SK-MEL-5 (cell line): Measurements from ENCODE around the gene PTRHD1. TPM values are rescaled to one million over a fixed set of nuclear protein-coding genes. Genes with fewer than 3 reads are reported as not detected.
"Not testable (repeated sequence)": the region's sequence is repeated elsewhere in the genome, so short reads cannot be mapped to it uniquely, and the experiment has no call there.

ENCODE experiments used
- DNase-seq: peaks from one replicate; pipeline ENCODE4 v3.0.0-alpha.2; 2016; ENCODE audit warnings: low read depth, low spot score
- in situ Hi-C: cut with HindIII; loops from 2 replicates; pipeline ENCODE4 v1.10.0; 2016; ENCODE audit warnings: low sequenced_read_pairs, high pct_unique_total_duplicates, low pct_unique_long_range_greater_than_20kb
- total RNA-seq: library from RNA; depleted of rRNA; stranded (reverse); fragments of >200 nt; shearing (Covaris generic); gene quantifications from 2 replicates; pipeline ENCODE4 v1.2.3, GENCODE V29; 2014

Gene PTRHD1
- total RNA-seq, 1 experiment from 2014 or later, result 57.6 TPM

DNA sequence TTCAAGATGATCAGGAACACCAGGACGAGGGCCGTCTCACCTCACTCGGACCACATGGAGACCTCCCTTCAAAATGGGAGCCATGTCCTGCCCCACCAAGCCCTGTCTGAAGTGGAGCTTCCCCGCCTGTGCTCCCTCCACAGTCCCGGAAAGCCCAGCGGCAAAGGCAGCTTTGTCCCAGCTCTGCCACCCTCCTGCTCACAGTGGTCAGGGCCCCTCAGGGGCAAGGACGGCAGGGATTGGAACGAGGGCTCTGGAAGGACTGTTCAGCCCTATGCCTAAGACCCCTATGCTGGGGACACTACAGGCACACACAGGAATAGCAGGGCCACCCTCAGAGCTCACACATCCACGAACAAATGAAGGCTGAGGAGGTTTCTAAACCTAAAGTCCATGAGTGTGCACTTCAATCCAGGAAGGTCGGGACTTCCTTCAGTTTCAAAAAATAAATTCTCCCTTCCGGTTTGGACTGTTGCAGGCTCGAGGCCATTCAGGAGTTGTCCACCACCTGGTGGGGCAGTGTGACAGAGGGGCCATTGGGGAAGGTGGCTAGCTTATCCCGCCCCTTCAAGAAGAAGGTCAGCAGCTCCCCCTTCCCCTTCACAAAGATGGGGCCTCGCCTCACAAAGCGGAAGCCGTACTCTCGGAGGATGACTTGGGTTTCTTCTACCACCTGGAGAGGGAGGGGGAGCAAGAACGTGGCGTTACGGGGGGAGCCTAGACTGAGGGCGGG lies 26.4 kb upstream of the PTRHD1 start:
- no peak for DNase-seq
- in situ Hi-C loops, result no loop called here

DNA sequence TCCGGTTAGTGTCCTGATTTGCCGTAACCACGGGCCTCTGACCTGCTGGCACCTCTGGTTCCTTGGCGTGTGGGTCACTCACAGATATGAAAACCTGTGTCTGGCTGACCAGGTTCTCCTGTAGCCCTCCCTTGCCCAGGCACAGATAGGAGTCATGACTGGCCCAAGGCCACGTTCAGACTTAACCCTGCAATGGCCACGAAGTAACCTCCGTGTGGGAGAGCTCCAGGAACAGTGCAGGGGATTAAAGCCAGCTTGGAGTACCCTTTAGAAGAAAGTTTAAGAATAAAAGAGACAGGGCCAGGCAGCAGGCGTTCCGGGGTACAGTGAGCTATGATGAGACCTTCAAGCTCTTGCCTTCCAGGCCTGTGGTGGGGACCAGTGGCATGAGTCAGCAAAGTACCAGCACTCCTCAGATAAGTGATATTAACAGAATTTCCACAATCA lies 25.6 kb upstream of the PTRHD1 start:
- DNase-seq, result no peak
- in situ Hi-C loops, result no loop called here

DNA sequence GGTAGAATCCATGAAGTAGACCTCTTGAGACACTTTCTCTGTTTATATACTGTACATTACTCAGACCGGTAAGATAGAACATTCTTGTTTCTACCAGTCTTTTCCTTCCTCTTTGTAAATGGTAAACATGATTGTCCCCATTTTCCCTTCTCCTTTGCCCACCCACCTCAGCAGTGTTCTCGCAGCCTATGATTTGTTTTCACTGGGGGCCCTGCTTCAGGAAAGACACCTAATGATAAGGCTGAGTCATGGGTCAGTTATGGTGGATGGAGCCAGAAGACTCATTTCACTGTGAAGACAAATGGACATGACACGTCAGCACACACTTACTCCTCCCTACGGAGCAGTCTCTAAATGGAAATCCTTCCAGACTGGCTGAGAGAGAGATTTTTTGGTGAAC lies 23.7 kb upstream of the PTRHD1 start:
- DNase-seq, result no peak
- in situ Hi-C loops, result no loop called here

DNA sequence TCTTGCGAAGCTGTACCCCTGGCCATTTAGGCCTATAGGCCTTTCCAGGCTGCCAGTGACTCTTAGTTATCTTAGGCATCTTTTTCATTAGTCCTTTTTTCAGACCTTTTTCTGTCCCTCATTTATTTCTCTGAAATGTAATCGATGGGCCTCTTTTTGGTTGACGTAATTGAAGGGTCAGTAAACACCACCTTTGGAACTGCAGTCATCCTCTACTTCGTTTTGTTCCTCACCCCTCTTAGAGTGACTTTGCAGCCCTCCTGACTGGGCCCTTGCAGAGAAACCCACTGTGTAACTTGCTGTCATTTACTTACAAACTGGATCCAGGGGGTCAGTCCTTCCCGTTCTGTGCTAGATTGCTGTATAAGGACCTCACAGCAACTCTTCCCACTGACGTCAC lies 23.2 kb upstream of the PTRHD1 start:
- in situ Hi-C loops, result no loop called here
- no peak for DNase-seq

DNA sequence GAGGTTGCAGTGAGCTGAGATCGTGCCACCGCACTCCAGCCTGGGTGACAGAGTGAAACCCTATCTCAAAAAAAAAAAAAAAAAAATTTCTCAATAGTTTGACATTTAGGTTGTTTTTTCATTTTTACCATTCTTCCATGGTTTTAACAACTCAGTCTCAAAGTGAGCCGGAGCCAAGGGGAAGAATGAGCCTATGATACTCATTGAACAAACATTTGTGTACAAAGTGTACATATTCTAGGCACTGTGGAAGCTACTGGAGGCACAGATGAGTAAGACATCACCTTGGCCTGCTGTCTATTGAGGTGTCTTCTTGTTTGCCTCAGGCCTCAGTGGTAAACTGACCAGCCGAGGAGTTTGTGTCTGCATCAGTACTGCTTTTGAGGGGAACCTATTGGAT lies 22.0 kb upstream of the PTRHD1 start:
- in situ Hi-C loops, result no loop called here
- no peak for DNase-seq

DNA sequence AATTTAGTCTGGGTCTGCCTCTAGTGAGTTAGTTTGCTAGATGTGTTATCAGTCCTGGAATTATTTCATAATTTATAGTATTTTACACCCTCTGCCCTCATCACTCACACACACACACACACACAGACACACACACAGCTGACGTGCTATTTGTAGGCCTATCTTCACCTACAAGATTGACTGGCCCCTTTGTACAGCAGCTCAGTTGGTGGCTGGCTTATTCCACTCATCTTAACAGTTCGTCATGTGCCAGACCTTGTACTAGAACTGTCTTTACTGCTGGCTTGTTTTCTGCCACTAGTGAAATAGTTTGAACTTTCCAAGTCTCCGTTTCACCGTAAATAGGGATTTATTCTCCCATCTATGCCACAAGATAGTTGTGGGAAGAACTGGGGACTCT lies 21.3 kb upstream of the PTRHD1 start:
- in situ Hi-C loops, result no loop called here
- DNase-seq, result no peak

DNA sequence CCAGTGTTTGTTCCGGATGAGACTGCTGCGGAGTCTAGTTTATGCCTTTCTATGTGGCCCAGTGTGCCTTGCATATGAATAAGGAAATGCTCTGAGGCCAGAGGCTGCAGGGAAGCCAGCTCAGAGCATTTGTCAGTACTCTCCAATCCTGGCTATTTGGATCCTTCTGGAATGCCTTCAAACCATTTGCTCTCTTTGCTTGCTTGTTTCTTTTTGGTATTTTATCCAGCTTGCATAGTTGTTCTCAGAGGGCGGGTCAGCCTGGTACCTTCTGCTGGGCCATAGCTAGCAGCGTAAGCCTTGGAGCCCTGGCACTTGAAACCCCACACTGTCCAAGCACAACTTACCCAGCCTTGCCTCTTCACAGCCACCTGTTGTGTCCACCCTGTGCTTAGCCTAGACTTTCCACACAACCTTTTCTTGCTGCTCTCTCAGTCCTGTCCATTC lies 20.5 kb upstream of the PTRHD1 start:
- in situ Hi-C loops, result no loop called here
- no peak for DNase-seq

DNA sequence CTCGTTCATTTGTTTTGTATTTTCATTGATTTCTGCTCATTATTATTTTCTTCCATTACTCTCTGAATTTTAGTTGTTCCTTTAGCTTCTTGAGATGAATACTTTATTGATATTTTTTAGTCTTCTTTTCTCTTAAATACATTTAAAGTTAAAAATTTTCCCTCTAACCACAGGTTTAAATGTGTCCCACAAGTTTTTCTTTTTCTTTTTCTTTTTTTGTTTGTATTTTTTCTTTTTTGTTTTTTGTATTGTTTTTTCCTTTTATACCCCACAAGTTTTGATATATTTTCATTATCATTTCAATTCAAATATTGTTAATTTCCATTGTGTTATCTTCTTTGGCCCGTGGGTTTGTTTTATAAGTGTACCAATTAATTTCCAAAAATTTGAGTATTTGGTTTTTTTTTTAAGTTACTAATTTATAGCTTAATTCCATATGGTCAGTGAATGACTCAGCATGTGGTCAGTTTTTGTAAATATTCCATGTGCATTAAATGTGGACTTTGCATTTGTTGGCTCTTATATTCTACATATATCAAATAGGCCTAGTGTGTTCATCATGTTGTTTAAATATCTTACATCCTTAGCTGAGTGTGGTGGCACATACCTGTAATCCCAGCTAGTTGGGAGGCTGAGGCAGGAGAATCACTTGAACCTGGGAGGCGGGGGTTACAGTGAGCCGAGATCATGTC lies 16.3 kb upstream of the PTRHD1 start:
- no peak for DNase-seq
- in situ Hi-C loops, result no loop called here

DNA sequence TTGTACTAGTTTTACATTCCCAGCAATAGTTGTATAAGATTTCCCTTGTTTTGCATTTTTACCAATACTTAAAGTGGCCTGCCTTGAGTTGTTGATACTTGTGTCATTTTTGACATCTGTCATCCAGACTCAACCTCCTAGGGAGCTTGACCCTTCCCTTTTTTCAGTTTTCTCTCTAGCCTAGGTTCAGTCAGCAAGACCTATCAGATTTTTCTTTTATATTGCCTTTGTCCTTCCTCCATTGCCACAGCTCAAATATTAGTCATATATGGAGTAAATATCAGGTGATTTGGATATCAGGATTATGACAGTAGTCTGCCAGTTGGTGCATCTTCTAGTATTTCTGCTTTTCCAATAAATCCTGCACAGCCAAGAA lies 13.5 kb upstream of the PTRHD1 start:
- no peak for DNase-seq

DNA sequence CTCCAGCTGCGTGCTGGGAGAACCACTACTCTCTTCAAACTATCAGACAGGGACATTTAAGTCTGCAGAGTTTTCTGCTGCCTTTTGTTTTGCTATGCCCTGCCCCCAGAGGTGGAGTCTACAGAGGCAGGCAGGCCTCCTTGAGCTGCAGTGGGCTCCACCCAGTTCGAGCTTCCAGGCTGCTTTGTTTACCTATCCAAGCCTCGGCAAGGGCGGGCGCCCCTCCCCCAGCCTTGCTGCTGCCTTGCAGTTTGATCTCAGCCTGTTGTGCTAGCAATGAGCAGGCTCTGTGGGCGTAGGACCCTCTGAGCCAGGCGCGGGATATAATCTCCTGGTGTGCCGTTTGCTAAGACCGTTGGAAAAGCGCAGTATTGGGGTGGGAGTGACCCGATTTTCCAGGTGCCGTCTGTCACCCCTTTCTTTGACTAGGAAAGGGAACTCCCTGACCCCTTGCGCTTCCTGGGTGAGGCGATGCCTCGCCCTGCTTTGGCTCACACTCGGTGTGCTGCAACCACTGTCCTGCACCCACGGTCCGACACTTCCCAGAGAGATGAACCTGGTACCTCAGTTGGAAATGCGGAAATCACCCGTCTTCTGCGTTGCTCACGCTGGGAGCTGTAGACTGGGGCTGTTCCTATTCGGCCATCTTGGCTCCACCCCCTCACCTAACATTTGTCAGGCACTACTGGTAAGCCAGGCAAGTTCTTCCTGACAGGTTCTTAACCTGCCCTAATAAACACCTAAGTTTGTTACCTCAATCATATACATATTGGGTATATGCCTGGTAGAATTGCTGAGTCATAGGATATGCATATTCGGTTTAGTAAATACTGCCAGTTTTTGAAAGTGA lies 12.8 kb upstream of the PTRHD1 start:
- in situ Hi-C loops, DNase-seq: not testable (repeated sequence)

More for the DNA sequence above, 13.5 kb upstream of the PTRHD1 start:
- in situ Hi-C loops, result no loop called here

DNA sequence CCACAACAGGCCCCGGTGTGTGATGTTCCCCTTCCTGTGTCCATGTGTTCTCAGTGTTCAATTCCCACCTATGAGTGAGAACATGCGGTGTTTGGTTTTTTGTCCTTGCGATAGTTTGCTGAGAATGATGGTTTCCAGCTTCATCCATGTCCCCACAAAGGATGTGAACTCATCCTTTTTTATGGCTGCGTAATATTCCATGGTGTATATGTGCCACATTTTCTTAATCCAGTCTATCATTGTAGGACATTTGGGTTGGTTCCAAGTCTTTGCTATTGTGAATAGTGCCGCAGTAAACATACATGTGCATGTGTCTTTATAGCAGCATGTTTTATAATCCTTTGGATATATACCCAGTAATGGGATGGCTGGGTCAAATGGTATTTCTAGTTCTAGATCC lies 7.3 kb upstream of the PTRHD1 start:
- in situ Hi-C loops, DNase-seq: not testable (repeated sequence)

DNA sequence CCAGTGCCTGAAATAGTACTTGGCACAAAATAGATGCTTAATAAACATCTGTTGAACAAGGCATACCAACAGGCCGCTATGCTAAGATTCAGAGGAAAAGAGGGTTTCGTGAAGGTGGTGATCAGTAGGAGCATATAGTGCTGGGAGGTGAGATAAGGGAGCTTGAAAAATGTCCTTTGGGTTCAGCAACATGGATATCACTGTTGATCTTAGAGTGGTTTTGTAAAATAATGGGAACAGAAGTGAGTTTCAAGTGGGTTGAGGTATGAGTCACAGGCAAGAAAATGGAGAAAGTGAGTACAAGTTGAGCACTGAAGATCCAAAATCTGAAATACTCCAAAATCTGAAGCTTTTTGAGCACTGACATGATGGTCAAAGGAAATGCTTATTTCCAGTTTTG lies 4.5 kb upstream of the PTRHD1 start:
- DNase-seq, result no peak
- in situ Hi-C loops, result no loop called here

DNA sequence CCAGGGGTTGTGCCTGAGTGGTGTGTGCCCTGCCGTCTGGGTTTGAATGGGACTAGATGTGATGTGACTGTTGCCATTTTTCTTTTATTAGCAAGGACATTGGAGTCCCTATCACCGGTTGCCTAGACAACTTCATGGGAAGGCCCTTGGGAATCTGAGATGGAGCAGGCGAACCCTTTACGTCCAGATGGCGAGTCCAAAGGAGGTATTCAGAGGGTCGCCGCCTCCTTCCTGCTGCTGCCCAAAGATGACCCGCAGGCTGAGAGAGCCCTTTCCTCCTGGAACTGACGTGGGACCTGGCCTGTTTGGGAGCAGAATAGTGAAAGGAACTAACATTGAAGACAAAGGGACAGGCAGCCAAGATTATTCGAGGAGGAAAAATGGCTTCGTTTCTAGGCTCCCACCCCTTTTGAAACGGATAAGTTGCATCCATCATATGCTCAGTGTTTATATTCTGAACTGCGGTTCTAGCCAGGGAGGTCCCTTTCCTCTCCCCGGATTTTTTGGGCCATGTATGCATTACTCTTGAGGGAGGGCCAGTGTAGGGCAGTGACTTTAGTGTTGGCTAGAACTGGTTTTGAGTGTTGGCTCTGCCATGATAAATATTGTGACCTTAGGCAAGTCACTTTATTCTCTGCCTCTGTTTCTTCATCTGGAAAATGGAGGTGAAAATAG lies 707 bp upstream of the PTRHD1 start:
- peak; percentile 49 for DNase-seq
- in situ Hi-C loops, result no loop called here

DNA sequence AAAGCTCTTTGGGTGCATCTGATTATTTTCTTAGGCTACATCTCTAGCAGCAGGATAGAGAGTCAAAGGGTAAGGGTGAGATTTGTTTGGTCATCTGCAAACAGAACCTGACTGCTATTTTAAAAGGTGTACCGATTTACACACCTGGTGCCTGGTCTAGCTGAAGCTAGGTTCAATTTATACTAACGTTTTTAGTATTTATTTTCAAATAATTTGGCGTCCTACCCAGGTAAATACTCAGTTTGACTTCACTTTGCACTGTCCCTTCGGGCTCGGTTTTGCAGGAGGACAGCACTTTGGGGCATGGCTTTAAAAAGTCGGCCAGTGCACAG lies 683 bp downstream of the PTRHD1 start:
- peak; percentile 5 for DNase-seq
- in situ Hi-C loops, result no loop called here

DNA sequence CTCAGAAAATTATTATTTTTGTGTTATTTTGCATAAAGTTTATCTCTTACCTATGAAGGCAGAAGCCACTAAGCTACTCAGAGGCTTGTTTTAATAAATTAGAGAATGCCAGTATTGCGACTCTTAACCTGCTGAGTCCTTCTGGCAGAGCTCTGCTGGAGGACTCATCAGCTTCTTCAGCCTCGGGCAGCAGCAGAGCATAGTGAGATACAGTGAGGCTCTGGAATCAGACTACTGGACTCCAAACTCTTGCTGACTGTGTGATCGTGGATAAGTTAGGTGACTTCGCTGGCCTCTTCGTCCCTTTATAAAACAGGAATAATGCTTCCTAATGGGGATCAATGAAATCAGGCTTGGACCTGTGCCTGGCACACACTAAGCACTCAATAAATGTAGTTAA lies 1.7 kb downstream of the PTRHD1 start:
- DNase-seq, result peak; percentile 23
- in situ Hi-C loops, result no loop called here

DNA sequence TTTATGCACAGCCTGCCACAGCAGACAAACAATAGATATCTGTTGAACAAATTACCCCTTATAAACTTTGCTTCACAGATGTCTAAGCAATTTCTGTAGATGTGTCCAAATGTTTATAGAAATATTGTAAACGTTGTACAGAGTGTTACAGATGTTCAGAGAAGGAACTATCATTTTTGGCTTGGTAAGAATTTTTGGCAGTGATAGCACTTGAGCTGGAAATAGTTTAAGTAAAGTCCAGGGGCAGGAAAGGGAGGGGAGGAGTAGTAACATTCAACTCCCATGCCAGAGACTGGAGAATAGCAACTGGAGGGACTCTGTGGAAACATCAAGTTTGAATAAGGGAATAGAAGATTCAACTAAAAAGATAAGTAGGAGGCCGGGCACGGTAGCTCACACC lies 4.4 kb downstream of the PTRHD1 start:
- no peak for DNase-seq

DNA sequence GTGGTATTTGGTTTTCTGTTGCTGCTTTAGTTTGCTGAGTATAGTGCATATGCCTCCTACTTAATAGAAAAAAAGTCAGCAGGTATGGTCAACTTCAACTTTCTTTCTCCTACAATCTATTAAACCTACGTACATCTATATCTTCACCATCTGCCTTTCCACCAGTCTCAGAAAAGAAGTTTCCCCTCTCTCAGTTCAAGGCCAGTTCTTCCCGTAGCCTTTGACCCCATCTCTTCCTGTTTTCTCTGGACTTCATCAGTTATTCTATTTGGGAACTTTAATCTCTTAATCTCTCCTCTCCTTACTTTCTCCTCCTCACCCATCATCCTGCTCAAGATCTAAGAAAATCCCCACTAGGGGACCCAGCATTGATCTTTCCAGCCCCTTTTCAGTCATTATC lies 5.7 kb downstream of the PTRHD1 start:
- DNase-seq, result no peak
- in situ Hi-C loops, result no loop called here

More for the DNA sequence above, 4.4 kb downstream of the PTRHD1 start:
- in situ Hi-C loops, result no loop called here
